Esophagus (tissue), 2 donors: ENCODE results near the gene NBEAL2. TPM values are rescaled to one million over a fixed set of nuclear protein-coding genes. Genes with fewer than 3 reads are reported as not detected.

Experiments
- H3K27ac ChIP-seq, 2 donors: one replicate each; pipeline ENCODE4 v1.5.1; 2013; ENCODE audit warnings: low read depth in 2 of 2, mild to moderate bottlenecking in 2 of 2, inconsistent platforms in 1 of 2, low read length in 1 of 2, moderate library complexity in 1 of 2
- H3K27me3 ChIP-seq, 2 donors: one replicate each; pipeline ENCODE4 v1.6.1; 2013; ENCODE audit warnings: low read length in 2 of 2, control low read depth in 1 of 2, mild to moderate bottlenecking in 1 of 2; ENCODE audit not compliant: insufficient read depth in 2 of 2, control insufficient read depth in 1 of 2
- H3K36me3 ChIP-seq, 2 donors: one replicate each; pipeline ENCODE4 v1.6.1; 2013; ENCODE audit warnings: low read length in 1 of 2; ENCODE audit not compliant: control insufficient read depth in 2 of 2, insufficient read depth in 2 of 2
- H3K4me1 ChIP-seq, 2 donors: one replicate each; pipeline ENCODE4 v1.6.1; 2013; ENCODE audit warnings: low read length in 1 of 2; ENCODE audit not compliant: control insufficient read depth in 2 of 2, insufficient read depth in 2 of 2
- H3K4me3 ChIP-seq, 2 donors: one replicate each; pipeline ENCODE4 v1.5.1; 2013; ENCODE audit warnings: low read length in 2 of 2, mild to moderate bottlenecking in 2 of 2, low read depth in 1 of 2, moderate library complexity in 1 of 2
- H3K9me3 ChIP-seq, 2 donors: one replicate each; pipeline ENCODE4 v1.6.1; 2013; ENCODE audit warnings: mild to moderate bottlenecking in 2 of 2, low read depth in 1 of 2, low read length in 1 of 2, moderate library complexity in 1 of 2; ENCODE audit not compliant: control insufficient read depth in 2 of 2, insufficient read depth in 1 of 2
- WGBS, 2 donors: extraction: QIAGEN DNeasy Blood & Tissue Kit; methylation state at CpG; one replicate each; pipeline ENCODE4 v1.1.7; 2013; 5-methylcytosine and 5-hydroxymethylcytosine counted together
- polyA plus RNA-seq, 2 donors: library from polyadenylated mRNA; stranded (reverse); fragments of 200-250 nt; gene quantifications; one replicate each; pipeline ENCODE4 v1.2.3, GENCODE V29; 2013
- donor health status: healthy with polysubstance abuse.
- donor health status: Bipolar disorder and iron deficiency.

Gene NBEAL2
- polyA plus RNA-seq, 2 donors: 173 to 211 TPM

GRCh38 chr3:46944191-46944590 lies 35.3 kb upstream of the NBEAL2 start:
- 81 to 92% methylated on average over 8 of the region's 8 CpGs for WGBS, 2 donors
- Histone ChIP-seq H3K27ac (peak overlapping the region; percentile 77 to 92), H3K27me3 (no peaks in the 10 kb centered on the region), H3K4me1 (peaks cover 16 to 56% of the 10 kb centered on the region in 2 donors), H3K9me3 (no peaks in the 10 kb centered on the region), H3K4me3 (no peak overlapping the region), H3K36me3 (peaks cover 3 to 15% of the 10 kb centered on the region in 2 donors)

GRCh38 chr3:46946416-46946815 lies 33.0 kb upstream of the NBEAL2 start:
- Histone ChIP-seq H3K4me1 (peaks cover 18 to 60% of the 10 kb centered on the region in 2 donors), H3K27me3 (no peaks in the 10 kb centered on the region), H3K27ac (peak overlapping the region; percentile 98), H3K36me3 (no peaks in the 10 kb centered on the region), H3K4me3 (no peak overlapping the region), H3K9me3 (no peaks in the 10 kb centered on the region)
- WGBS, 2 donors: 41 to 42% methylated on average over 6 of the region's 6 CpGs

GRCh38 chr3:46946856-46947545 lies 32.5 kb upstream of the NBEAL2 start:
- Histone ChIP-seq H3K4me1 (peaks cover 18 to 59% of the 10 kb centered on the region in 2 donors), H3K27ac (peak overlapping the region; percentile 98), H3K27me3 (no peaks in the 10 kb centered on the region), H3K36me3 (no peaks in the 10 kb centered on the region), H3K9me3 (no peaks in the 10 kb centered on the region), H3K4me3 (no peak overlapping the region)
- 23 to 37% methylated on average over 7 of the region's 7 CpGs for WGBS, 2 donors

GRCh38 chr3:46947546-46947901 lies 31.9 kb upstream of the NBEAL2 start:
- Histone ChIP-seq H3K4me3 (peak overlapping the region in 1 of 2 donors; percentile 11), H3K27ac (peak overlapping the region; percentile 98), H3K36me3 (no peaks in the 10 kb centered on the region), H3K9me3 (no peaks in the 10 kb centered on the region), H3K27me3 (no peaks in the 10 kb centered on the region), H3K4me1 (peaks cover 18 to 54% of the 10 kb centered on the region in 2 donors)
- WGBS, 2 donors: 55 to 69% methylated on average over 4 of the region's 4 CpGs

- Histone ChIP-seq H3K9me3 (no peaks in the 10 kb centered on the region), H3K4me3 (no peak overlapping the region), H3K27ac (peak overlapping the region; percentile 98), H3K4me1 (peaks cover 22 to 53% of the 10 kb centered on the region in 2 donors), H3K36me3 (no peaks in the 10 kb centered on the region), H3K27me3 (no peaks in the 10 kb centered on the region)
- WGBS, 2 donors: 33 to 42% methylated on average over 19 of the region's 19 CpGs
These were observed 31.3 kb upstream of the NBEAL2 start for GRCh38 chr3:46947981-46948791.

GRCh38 chr3:46948830-46949671 lies 30.4 kb upstream of the NBEAL2 start:
- Histone ChIP-seq H3K27ac (peak overlapping the region; percentile 98), H3K4me1 (peaks cover 20 to 57% of the 10 kb centered on the region in 2 donors), H3K36me3 (no peaks in the 10 kb centered on the region), H3K9me3 (no peaks in the 10 kb centered on the region), H3K4me3 (no peak overlapping the region), H3K27me3 (no peaks in the 10 kb centered on the region)
- 44 to 49% methylated on average over 6 of the region's 6 CpGs for WGBS, 2 donors

- Histone ChIP-seq H3K27ac (peak overlapping the region; percentile 45 to 74), H3K36me3 (no peaks in the 10 kb centered on the region), H3K4me3 (no peak overlapping the region), H3K9me3 (no peaks in the 10 kb centered on the region), H3K27me3 (no peaks in the 10 kb centered on the region), H3K4me1 (peaks cover 18 to 54% of the 10 kb centered on the region in 2 donors)
- 82 to 89% methylated on average over 2 of the region's 2 CpGs for WGBS, 2 donors
These were observed 29.3 kb upstream of the NBEAL2 start for GRCh38 chr3:46950177-46950576.

GRCh38 chr3:46950650-46951241 lies 28.7 kb upstream of the NBEAL2 start:
- WGBS, 2 donors: 63 to 67% methylated on average over 7 of the region's 7 CpGs
- Histone ChIP-seq H3K27ac (peak overlapping the region; percentile 45 to 61), H3K4me1 (peaks cover 20 to 57% of the 10 kb centered on the region in 2 donors), H3K27me3 (no peaks in the 10 kb centered on the region), H3K4me3 (no peak overlapping the region), H3K9me3 (no peaks in the 10 kb centered on the region), H3K36me3 (no peaks in the 10 kb centered on the region)

GRCh38 chr3:46952813-46953212 lies 26.7 kb upstream of the NBEAL2 start:
- no peaks in the 10 kb centered on the region for H3K36me3 ChIP-seq
- H3K9me3 ChIP-seq: no peaks in the 10 kb centered on the region
- peak overlapping the region in 1 of 2 donors; percentile 61 for H3K27ac ChIP-seq
- no peak overlapping the region for H3K4me3 ChIP-seq
- H3K4me1 ChIP-seq: peaks cover 15 to 48% of the 10 kb centered on the region in 2 donors
- no peaks in the 10 kb centered on the region for H3K27me3 ChIP-seq
- 85 to 91% methylated on average over 2 of the region's 2 CpGs for WGBS, 2 donors
